Esophagus muscularis mucosa (tissue), 4 donors: Measurements from ENCODE around the gene CCDC201.
"Not testable (repeated sequence)": the region's sequence is repeated elsewhere in the genome, so short reads cannot be mapped to it uniquely, and the experiment has no call there.

Experiments
- CTCF ChIP-seq, 3 experiments: fragments of 200-600 bp in 2 of 3; fragments of 450-650 bp in 1 of 3; sonication (generic) in 2 of 3; IDR thresholded peaks; one replicate each; pipeline ENCODE4 v1.5.1; 2017 to 2019; ENCODE audit warnings: antibody characterized with exemption in 3 of 3, mild to moderate bottlenecking in 2 of 3, moderate library complexity in 1 of 3
- EP300 ChIP-seq: sonication (generic); formaldehyde crosslinking; IDR thresholded peaks from one replicate; pipeline ENCODE4 v1.6.1; 2017; ENCODE audit warnings: antibody characterized with exemption
- POLR2A ChIP-seq: fragments of 450-650 bp; IDR thresholded peaks from one replicate; pipeline ENCODE4 v1.6.1; 2017; ENCODE audit warnings: antibody characterized with exemption, moderate library complexity, mild to moderate bottlenecking, low read depth
- POLR2AphosphoS5 ChIP-seq, 2 donors: sonication (generic); formaldehyde crosslinking; IDR thresholded peaks; one replicate each; pipeline ENCODE4 v1.6.1; 2017; ENCODE audit warnings: antibody characterized with exemption in 2 of 2

DNA sequence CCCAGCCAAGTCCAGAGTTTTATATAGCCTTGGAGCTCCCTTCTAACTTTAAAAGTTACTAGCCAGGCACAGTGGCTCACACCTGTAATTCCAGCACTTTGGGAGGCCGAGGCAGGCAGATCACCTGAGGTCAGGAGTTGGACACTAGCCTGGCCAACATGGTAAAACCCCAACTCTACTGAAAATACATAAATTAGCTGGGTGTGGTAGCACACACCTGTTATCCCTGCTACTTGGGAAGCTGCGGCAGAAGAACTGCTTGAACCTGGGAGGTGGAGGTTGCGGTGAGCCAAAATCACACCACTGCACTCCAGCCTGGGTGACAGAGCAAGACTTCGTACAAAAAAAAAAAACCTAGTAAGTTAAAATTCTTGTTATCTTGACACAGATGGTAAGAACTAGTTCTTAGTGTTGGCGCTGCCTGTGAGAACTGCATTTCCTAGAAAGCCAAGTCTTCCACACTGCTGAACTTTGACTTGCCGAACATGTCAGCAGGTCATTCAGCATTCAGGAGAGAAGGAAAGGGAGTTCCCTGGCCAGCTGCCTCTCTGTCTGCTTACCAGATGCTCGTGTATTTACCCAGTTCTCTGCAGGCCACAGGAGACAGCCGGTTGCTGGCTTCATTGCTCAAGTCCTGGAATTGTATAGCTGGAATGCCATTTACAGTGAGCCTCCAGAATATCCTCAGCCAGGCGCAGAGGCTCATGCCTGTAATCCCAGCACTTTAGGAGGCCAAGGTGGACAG is 40.3 kb downstream of the CCDC201 start:
- TF ChIP-seq CTCF (IDR thresholded peaks at IDR 0.05); POLR2A; POLR2AphosphoS5 (IDR thresholded peaks at IDR 0.05); EP300: not testable (repeated sequence)
